Midbrain (tissue), 1 donor: ENCODE measurements around the gene TBC1D5.
"Not testable (repeated sequence)": the region's sequence is repeated elsewhere in the genome, so short reads cannot be mapped to it uniquely, and the experiment has no call there.

ENCODE experiments used
- DNase-seq: peaks from one replicate; lab custom pipeline; 2025; lab: John Stamatoyannopoulos, UW

Gene TBC1D5

GRCh38 chr3:17645074-17645698, 97.2 kb downstream of the TBC1D5 start:
- peak; percentile 76 for DNase-seq

GRCh38 chr3:17643691-17644090, 98.7 kb downstream of the TBC1D5 start:
- DNase-seq: no peak

DNA sequence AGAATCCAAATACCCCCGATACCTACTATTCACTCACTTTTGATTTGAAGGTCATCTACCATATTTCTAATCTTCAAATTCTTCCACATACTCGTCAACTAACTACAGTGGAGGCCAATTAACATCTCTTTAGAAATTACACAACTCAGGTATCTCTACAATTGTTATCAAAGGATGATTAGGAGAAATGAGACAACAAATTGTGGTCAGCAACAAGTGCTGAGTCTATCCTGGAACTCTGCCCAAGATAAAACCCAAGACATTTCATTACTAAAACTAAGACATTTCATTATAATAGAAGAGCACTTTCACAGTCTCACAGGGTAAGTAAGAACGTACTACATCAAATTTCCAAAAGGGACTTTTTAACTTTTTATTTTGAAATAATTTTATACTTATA, 100.0 kb downstream of the TBC1D5 start:
- no peak for DNase-seq

DNA sequence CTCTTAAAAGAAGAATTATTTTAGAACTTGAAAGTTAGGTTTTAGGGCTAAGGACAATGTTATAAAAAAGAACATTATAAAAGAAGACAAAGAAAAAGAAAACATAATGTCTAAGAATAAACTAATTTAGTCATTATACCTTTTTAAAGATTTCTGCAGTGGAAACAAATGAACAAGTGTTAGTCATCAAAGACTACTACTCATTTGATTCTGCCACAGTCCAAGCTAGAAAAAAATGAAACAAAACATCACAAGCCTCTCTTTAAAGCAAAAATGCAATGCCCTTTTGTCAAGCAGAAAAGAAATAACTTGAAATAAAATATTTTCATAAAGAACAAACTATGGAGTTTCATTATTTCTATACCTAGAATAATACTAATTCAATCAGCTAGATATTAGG, 102.0 kb downstream of the TBC1D5 start:
- no peak for DNase-seq

DNA sequence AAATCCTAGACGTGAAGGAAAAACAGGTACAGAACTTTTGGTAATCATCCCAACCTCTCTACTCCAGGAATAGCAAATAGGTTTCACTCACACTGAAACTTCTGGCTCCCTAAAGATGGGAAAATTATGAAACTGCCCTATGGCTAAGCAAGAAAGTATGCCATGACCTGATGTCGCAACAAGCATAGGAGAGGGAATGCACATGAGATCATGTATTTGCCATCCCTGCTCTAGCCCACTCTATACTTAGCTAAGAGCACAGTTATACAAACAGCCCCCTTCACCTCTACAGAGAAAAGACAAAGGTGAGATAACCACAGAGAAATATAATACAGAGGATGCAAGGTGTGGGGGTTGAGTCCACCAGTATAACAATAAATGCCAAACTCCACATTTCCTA, 102.7 kb downstream of the TBC1D5 start:
- DNase-seq: no peak

DNA sequence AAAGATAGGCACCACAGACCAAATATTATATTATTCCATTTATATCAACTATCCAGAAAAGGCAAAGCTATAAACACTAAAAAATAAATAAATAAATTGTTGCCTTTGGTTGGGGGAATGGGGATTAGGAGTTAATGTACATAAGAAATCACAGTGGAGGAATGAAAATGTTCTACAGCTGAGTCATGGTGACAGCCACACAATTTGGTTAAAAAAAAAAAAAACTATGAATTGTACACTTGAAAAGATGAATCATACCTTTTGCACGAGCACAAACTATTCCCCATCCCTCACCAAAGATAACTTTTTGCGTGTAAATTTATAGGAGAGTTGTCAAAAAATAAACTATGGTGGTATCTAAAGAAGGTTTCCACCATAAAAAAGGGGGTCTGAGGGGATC, 103.2 kb downstream of the TBC1D5 start:
- DNase-seq: no peak

- DNase-seq: no peak
Observed at GRCh38 chr3:17638356-17638755, 104.1 kb downstream of the TBC1D5 start.

DNA sequence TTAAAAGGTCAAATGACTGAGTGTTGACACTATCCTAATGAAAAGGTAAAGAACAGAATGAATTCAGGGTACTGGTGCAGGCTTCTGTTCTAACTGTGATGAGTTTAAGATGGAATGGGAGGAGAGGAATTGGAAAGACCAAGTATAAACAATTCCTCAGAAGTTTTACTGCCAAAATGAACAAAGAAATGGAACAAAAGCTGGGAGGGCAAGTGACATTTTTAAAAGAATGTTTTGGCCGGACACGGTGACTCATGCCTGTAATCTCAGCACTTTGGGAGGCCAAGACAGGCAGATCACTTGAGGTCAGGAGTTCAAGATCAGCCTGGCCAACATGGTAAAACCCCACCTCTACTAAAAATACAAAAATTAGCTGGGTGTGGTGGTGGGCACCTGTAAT, 106.8 kb downstream of the TBC1D5 start:
- not testable (repeated sequence) for DNase-seq

GRCh38 chr3:17634964-17635363, 107.5 kb downstream of the TBC1D5 start:
- DNase-seq: no peak

DNA sequence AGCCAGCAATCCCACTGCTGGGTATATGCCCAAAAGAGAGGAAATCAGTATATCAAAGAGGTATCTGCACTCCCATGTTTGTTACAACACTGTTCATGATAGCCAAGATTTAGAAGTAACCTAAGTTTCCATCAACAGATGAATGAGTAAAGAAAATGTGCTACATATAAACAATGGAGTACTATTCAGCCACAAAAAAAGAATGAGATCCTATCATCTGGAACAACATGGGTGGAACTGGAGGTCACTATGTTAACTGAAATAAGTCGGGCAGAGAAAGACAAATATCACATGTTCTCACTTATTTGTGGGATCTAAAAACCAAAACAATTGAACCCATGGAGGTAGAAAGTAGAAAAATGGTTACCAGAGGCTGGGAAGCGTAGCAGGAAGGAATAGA, 108.2 kb downstream of the TBC1D5 start:
- no peak for DNase-seq

DNA sequence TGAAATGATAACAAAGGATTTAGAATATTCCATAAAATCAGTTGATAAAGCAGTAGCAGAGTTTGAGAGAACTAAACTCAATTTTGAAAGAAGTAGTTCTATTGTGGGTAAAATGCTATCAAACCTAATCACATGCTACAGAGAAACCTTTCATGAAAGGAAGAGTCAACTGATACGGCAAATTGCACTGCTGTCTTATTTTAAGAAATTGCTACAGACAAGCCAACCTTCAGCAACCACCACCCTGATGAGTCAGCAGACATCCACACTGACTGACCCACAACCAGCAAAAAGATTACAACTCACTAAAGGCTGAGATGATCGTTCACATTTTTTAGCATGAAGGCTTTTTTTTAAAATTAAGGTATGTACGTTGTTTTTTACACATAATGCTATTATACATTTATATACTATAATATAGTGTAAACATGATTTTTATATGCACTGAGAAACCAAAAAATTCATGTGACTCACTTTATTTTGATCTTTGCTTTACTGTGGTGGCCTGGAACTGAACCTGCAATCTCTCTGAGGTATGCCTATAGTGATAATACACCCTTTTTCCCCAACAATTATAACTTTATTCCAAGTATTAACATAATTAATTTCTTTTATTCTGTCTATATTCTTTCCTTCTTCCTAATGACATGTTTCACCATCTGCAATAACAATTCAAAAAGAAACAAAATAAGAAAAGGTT, 109.9 kb downstream of the TBC1D5 start:
- no peak for DNase-seq

DNA sequence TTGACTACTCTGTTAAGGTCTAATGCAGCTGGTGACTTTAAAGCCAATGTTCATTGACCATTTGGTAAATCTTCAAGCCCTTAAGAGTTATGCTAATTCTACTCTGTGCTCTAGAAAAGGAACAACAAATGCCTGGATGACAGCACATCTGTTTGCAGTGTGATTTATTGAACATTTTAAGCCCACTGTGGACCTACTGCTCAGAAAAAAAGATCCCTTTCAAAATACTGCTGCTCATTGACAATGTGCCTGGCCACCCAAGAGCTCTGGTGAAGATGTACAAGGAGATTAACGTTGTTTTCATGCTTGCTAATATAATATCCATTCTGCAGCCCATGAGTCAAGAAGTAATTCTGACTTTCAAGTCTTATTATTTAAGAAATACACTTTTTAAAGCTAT, 110.8 kb downstream of the TBC1D5 start:
- DNase-seq: no peak

DNA sequence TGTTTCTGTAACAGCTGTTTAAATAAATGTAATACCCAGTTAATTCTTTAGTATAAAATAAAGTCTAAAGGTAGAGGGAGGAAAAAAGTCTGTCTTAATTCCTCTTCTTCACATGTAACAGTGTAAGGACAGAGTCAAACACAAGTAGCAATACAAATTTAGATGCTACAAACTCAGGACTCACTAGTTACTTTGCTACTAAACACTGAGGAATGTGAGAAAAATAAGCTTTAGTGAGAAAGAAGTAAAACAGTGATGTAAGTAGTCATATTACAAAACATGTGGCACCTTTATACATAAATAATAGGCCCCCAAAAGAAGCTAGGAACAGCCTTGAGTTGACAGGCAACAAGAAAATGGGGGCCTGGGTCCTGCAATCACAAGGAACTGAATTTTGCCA, 113.0 kb downstream of the TBC1D5 start:
- DNase-seq: no peak

DNA sequence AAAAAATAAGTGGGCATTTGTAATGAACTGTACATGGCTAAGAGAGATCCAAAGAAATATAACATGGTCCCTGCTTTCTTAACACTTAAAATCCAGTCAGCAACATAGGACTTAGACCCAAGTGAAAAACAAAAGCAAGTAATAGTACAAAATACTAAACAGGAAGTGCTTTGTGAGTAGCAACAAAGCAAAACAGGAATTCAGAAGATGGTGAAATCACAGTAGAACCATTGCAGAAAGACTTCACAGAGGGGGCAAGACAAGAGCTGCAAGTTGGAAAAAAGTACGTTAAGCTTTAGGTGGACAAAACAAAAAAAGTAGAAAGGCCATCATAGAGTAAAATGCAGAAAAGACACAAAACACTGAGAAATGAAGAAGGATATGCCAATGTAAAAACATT, 116.0 kb downstream of the TBC1D5 start:
- no peak for DNase-seq

DNA sequence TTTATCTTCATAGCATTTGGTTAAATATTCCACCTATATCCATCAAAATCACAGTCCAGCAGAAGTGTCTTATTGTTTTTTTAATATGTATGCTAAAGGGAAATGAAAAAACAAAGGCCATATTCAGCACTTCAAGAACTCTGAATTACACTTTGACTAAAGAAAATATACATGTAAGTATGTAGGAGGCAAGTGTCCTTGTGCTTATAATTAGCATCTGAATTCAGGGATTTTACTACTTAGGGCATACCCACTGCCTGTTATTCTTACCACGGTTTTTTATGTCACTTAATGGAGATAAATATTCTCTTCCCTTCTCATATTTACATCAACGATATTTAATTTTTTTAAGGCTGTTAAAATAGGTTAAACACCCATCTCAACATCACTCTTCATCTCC, 117.3 kb downstream of the TBC1D5 start:
- no peak for DNase-seq

- DNase-seq: peak; percentile 32
Observed at GRCh38 chr3:17623464-17623863, 119.0 kb downstream of the TBC1D5 start.

DNA sequence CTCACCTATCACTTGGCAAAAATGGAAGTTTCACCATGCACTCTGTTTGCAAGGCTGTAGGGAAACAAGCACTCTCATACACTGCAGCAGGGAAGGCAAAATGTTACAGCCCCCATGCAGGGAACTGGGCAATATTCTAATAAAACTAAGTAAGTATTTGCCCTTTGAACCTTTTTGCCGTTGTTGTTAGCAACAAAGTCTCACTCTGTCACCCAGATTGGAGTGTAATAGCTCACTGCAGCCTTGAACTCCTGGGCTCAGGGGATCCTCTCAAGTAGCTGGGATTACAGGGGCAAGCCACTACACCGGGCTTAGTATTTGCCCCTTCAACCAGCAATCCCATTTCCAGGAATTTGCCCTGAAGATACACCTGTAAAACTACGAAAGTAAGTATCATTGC, 122.5 kb downstream of the TBC1D5 start:
- DNase-seq: no peak

GRCh38 chr3:17613017-17613416, 129.4 kb downstream of the TBC1D5 start:
- DNase-seq: not testable (repeated sequence)

DNA sequence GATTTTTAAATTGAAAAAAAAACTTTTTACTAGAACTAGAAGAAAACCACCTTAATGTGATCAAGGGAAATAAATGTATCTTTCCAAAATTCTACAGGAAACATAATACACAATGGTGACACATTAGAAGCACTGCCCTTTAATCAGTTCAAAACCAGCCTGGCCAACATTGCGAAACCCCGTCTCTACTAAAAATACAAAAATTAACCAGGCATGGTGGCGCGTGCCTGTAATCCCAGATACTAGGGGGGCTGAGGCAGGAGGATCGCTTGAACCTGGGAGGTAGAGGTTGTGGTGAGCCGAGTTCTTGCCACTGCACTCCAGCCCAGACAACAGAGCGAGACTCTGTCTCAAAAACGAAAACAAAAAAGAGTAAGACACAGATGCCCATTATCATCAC, 134.5 kb downstream of the TBC1D5 start:
- no peak for DNase-seq

- no peak for DNase-seq
Observed at GRCh38 chr3:17605934-17606333, 136.5 kb downstream of the TBC1D5 start.

DNA sequence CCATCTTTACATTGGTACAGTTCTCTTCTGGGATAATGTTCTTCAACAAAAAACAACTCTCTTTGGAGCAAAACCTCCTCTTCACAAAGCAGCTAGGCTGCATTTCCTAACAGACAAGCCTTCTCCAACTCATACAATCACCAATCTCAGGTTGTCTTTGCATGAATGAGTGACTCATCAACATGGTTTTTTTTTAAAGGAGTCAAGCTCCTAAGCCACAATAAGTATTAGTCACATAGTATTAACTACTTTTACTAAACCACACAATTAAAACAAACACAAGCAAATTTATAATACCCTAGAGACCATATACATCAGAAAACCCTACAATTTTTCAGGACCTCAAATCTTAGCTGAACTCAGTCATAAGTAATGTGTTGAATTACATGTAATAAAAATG, 137.4 kb downstream of the TBC1D5 start:
- DNase-seq: no peak

- no peak for DNase-seq
Observed at GRCh38 chr3:17602126-17602525, 140.3 kb downstream of the TBC1D5 start.

DNA sequence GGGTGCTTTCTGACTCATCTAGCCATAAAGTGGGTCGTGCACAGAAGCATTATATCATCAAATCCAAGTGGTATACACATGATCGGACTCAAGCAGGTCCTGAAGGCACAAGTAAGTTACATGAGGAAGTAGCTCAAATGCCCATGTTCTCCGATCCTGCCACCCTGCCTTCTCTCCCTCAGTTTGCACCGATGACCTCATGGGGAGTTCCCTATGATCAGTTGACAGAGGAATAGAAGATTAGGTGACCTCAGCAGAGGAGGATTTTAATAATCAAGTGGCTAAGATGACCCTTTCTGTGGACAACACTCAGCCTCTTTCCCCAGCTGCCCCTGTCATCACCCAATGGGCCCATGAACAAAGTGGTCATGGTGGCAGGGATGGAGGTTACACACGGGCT, 149.5 kb downstream of the TBC1D5 start:
- DNase-seq: no peak

DNA sequence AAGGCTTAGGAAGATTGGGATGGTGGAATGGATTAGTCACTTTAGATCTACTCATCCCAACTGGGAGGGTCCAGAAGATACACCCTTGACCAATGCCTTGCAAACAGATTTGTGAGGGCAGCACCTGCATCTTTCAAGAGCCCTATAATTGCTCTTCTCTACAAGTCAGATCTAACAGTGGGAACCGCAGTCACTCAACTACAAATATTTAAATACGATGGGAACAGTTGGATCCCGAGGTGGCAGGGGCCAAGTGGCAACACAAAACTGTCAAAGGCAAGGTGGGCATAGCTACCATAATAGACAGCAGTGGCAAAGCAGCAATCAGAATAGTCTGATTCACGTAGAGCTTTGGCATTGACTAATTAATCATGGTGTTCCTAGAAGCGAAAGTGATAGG, 152.0 kb downstream of the TBC1D5 start:
- no peak for DNase-seq
